IMR-90 (cell line): ENCODE measurements around the gene RGS17. TPM values are rescaled to one million over a fixed set of nuclear protein-coding genes. Genes with fewer than 3 reads are reported as not detected.

ENCODE experiments used
- ATAC-seq: fragments of 200-7000 bp; cut with Tn5 transposase; 2 replicates; pipeline ENCODE4 v1.9.1; 2020; ENCODE audit warnings: low read depth, mild to moderate bottlenecking, moderate library complexity
- BruUV-seq: library from RNA; stranded (reverse); fragments of 400-500 nt; replicated peaks from 2 replicates; lab custom pipeline; 2021; lab: Mats Ljungman, UMichigan
- CTCF ChIA-PET: fragments of 300-600 bp; formaldehyde crosslinking; extraction: SDS; loops from one replicate; lab custom pipeline; 2021; ENCODE audit warnings: antibody characterized with exemption; lab: Yijun Ruan, JAX
- POLR2A ChIA-PET: fragments of 300-600 bp; sonication (Branson Sonifier 250); formaldehyde crosslinking; loops from one replicate; lab custom pipeline; 2022; ENCODE audit warnings: antibody characterized with exemption; ENCODE audit not compliant: unreplicated experiment; lab: Charles Lee
- DNase-seq: peaks from one replicate; pipeline ENCODE4 v3.0.0; 2013
- H2AFZ ChIP-seq: replicated peaks from 2 replicates; pipeline ENCODE3; 2013; ENCODE audit warnings: low read length, mild to moderate bottlenecking; ENCODE audit not compliant: poor library complexity
- H2AK5ac ChIP-seq: 2 replicates; pipeline ENCODE4 v1.6.1; 2013; ENCODE audit warnings: low read depth, low read length, inconsistent platforms
- H2AK9ac ChIP-seq: replicated peaks from 2 replicates; pipeline ENCODE3; 2013; ENCODE audit warnings: mild to moderate bottlenecking, low read depth, low read length, moderate library complexity; ENCODE audit not compliant: poor library complexity
- H2BK120ac ChIP-seq: 2 replicates; pipeline ENCODE4 v1.6.1; 2013; ENCODE audit warnings: low read depth, low read length, inconsistent platforms
- H2BK15ac ChIP-seq: 3 replicates; pipeline ENCODE4 v1.6.1; 2013; ENCODE audit warnings: low read depth, low read length, inconsistent platforms
- H2BK20ac ChIP-seq: 2 replicates; pipeline ENCODE4 v1.6.1; 2013; ENCODE audit warnings: low read depth, mild to moderate bottlenecking, inconsistent platforms, low read length, moderate library complexity
- H2BK5ac ChIP-seq: 2 replicates; pipeline ENCODE4 v1.6.1; 2013; ENCODE audit warnings: mild to moderate bottlenecking, low read depth, low read length, inconsistent platforms; ENCODE audit not compliant: poor library complexity, severe bottlenecking
- H3K14ac ChIP-seq: replicated peaks from 2 replicates; pipeline ENCODE4 v1.6.1; 2013; ENCODE audit warnings: low read depth, low read length, inconsistent platforms
- H3K18ac ChIP-seq: 2 replicates; pipeline ENCODE4 v1.6.1; 2013; ENCODE audit warnings: low read depth, low read length, control low read depth
- H3K23ac ChIP-seq: 2 replicates; pipeline ENCODE4 v1.6.1; 2013; ENCODE audit warnings: low read depth, low read length, inconsistent platforms
- H3K27ac ChIP-seq: 2 replicates; pipeline ENCODE4 v1.5.1; 2013; ENCODE audit warnings: mild to moderate bottlenecking, control low read depth, low read length; ENCODE audit not compliant: insufficient read depth
- H3K27me3 ChIP-seq: 2 replicates; pipeline ENCODE4 v1.6.1; 2013; ENCODE audit warnings: low read length; ENCODE audit not compliant: control insufficient read depth, insufficient read depth
- H3K36me3 ChIP-seq: 2 replicates; pipeline ENCODE4 v1.6.1; 2013; ENCODE audit warnings: low read length, mixed read lengths; ENCODE audit not compliant: control insufficient read depth, insufficient read depth
- H3K4ac ChIP-seq: 2 replicates; pipeline ENCODE4 v1.6.1; 2013; ENCODE audit warnings: low read depth, low read length, inconsistent platforms
- H3K4me1 ChIP-seq: 2 replicates; pipeline ENCODE4 v1.6.1; 2013; ENCODE audit warnings: low read length, mixed read lengths; ENCODE audit not compliant: control insufficient read depth, insufficient read depth
- H3K4me2 ChIP-seq: 2 replicates; pipeline ENCODE4 v1.6.1; 2013; ENCODE audit warnings: low read depth, mild to moderate bottlenecking, control low read depth, low read length, moderate library complexity
- H3K4me3 ChIP-seq: 2 replicates; pipeline ENCODE4 v1.5.1; 2013; ENCODE audit warnings: low read depth, mild to moderate bottlenecking, control low read depth, low read length, moderate library complexity; ENCODE audit not compliant: insufficient read depth
- H3K56ac ChIP-seq: 2 replicates; pipeline ENCODE4 v1.6.1; 2013; ENCODE audit warnings: low read length, inconsistent platforms; ENCODE audit not compliant: insufficient read depth; ENCODE audit errors: extremely low read depth
- H3K79me1 ChIP-seq, 2 experiments: 2 replicates each; pipeline ENCODE4 v1.6.1; 2013; ENCODE audit warnings: low read length in 2 of 2, inconsistent platforms in 1 of 2, low read depth in 1 of 2
- H3K9ac ChIP-seq: 2 replicates; pipeline ENCODE4 v1.6.1; 2013; ENCODE audit warnings: low read depth, low read length, control low read depth
- H3K9me1 ChIP-seq: 2 replicates; pipeline ENCODE4 v1.6.1; 2013; ENCODE audit warnings: low read length, inconsistent platforms; ENCODE audit not compliant: insufficient read depth
- H3K9me3 ChIP-seq: 2 replicates; pipeline ENCODE4 v1.6.1; 2013; ENCODE audit warnings: low read length; ENCODE audit not compliant: control insufficient read depth, insufficient read depth
- H4K20me1 ChIP-seq: 2 replicates; pipeline ENCODE4 v1.6.1; 2013; ENCODE audit warnings: low read length, inconsistent platforms; ENCODE audit not compliant: insufficient read depth
- H4K5ac ChIP-seq: 2 replicates; pipeline ENCODE4 v1.6.1; 2013; ENCODE audit warnings: mild to moderate bottlenecking, low read depth, low read length, control low read depth
- H4K8ac ChIP-seq, 2 experiments: 2 replicates each; pipeline ENCODE4 v1.6.1; 2013; ENCODE audit warnings: low read depth in 2 of 2, low read length in 2 of 2, control low read depth in 1 of 2, inconsistent platforms in 1 of 2
- H4K91ac ChIP-seq: 2 replicates; pipeline ENCODE4 v1.6.1; 2013; ENCODE audit warnings: low read depth, low read length, inconsistent platforms; ENCODE audit not compliant: insufficient read depth
- BHLHE40 ChIP-seq: fragments of 150-350 bp; IDR thresholded peaks from 2 replicates; pipeline ENCODE4 v1.6.1; 2016; ENCODE audit warnings: mild to moderate bottlenecking, low read depth, low read length
- CEBPB ChIP-seq: IDR thresholded peaks from 2 replicates; pipeline ENCODE4 v1.6.1; 2012; ENCODE audit warnings: low read depth, low read length, improper control_type of control experiment
- CHD1 ChIP-seq: IDR thresholded peaks from 2 replicates; pipeline ENCODE4 v1.6.1; 2012; ENCODE audit warnings: low read depth, low read length, improper control_type of control experiment
- FOS ChIP-seq: fragments of 150-350 bp; IDR thresholded peaks from 2 replicates; pipeline ENCODE4 v1.6.1; 2016; ENCODE audit warnings: low read depth, low read length
- MAFK ChIP-seq: IDR thresholded peaks from 2 replicates; pipeline ENCODE4 v1.6.1; 2012; ENCODE audit warnings: low read depth, low read length, improper control_type of control experiment
- MXI1 ChIP-seq: IDR thresholded peaks from 2 replicates; pipeline ENCODE4 v1.6.1; 2012; ENCODE audit warnings: low read depth, mild to moderate bottlenecking, low read length, moderate library complexity, borderline replicate concordance
- POLR2A ChIP-seq: IDR thresholded peaks from 2 replicates; pipeline ENCODE4 v1.6.1; 2012; ENCODE audit warnings: mild to moderate bottlenecking, low read depth, low read length
- RCOR1 ChIP-seq: IDR thresholded peaks from 2 replicates; pipeline ENCODE4 v1.6.1; 2012; ENCODE audit warnings: mild to moderate bottlenecking, low read length, improper control_type of control experiment; ENCODE audit not compliant: insufficient replicate concordance
- RFX5 ChIP-seq: IDR thresholded peaks from 2 replicates; pipeline ENCODE4 v1.8.0; 2012; ENCODE audit warnings: low read depth, mild to moderate bottlenecking, low read length, moderate library complexity
- SMC3 ChIP-seq: fragments of 150-350 bp; IDR thresholded peaks from 2 replicates; pipeline ENCODE4 v1.6.1; 2016; ENCODE audit warnings: low read depth, mild to moderate bottlenecking, antibody characterized with exemption, low read length, moderate library complexity
- WGBS, 2 experiments: methylation state at CpG; one replicate each; pipeline versions ENCODE4 v1.1.5 to v1.1.7; 2013; ENCODE audit warnings: missing lambda C conversion rate in 2 of 2; ENCODE audit not compliant: insufficient read length in 1 of 2; ENCODE audit errors: extremely low coverage in 2 of 2; 5-methylcytosine and 5-hydroxymethylcytosine counted together
- dilution Hi-C: fragments of 300-500 bp; cut with HindIII; formaldehyde crosslinking; loops from one replicate; pipeline ENCODE4 v1.14.3; 2018; ENCODE audit warnings: low sequenced_read_pairs; ENCODE audit not compliant: unreplicated experiment
- in situ Hi-C: fragments of 300-500 bp; cut with MboI; formaldehyde crosslinking; loops from 3 replicates; pipeline ENCODE4 v1.14.3; 2019; ENCODE audit warnings: low sequenced_read_pairs, inconsistent platforms, mixed read lengths
- intact Hi-C: fragments of 100-400 bp; cut with micrococcal nuclease; formaldehyde crosslinking; loops from 2 replicates; pipeline ENCODE4 v1.10.0; 2022
- polyA plus RNA-seq, 3 experiments: library from polyadenylated mRNA; depleted of rRNA; stranded (reverse); fragments of >200 nt; gene quantifications; 2 replicates each; pipeline ENCODE4 v1.2.3, GENCODE V29; 2012; ENCODE audit warnings: low replicate concordance in 1 of 3
- total RNA-seq: library from RNA; depleted of rRNA; stranded (reverse); fragments of >200 nt; gene quantifications from 2 replicates; pipeline ENCODE4 v1.2.3, GENCODE V29; 2012
- TF ChIP-seq, protein P1 (sequence below): fragments of 150-350 bp; IDR thresholded peaks from 2 replicates; pipeline ENCODE4 v1.6.1; 2017; ENCODE audit warnings: mild to moderate bottlenecking, antibody characterized with exemption, low read length, low read depth
- TF ChIP-seq, protein P2 (sequence below): fragments of 150-350 bp; IDR thresholded peaks from 2 replicates; pipeline ENCODE4 v1.6.1; 2016; ENCODE audit warnings: low read depth, mild to moderate bottlenecking, low read length, moderate library complexity, borderline replicate concordance
- TF ChIP-seq, protein P3 (sequence below): conservative IDR thresholded peaks from 2 replicates; pipeline ENCODE4 v1.5.1; 2012; ENCODE audit warnings: mild to moderate bottlenecking, low read depth, low read length, improper control_type of control experiment

RGS17 gene
- total and polyA plus RNA-seq, 2 of the 4 experiments (the other 2 are of a cell fraction): 0.75 to 1.4 TPM

DNA sequence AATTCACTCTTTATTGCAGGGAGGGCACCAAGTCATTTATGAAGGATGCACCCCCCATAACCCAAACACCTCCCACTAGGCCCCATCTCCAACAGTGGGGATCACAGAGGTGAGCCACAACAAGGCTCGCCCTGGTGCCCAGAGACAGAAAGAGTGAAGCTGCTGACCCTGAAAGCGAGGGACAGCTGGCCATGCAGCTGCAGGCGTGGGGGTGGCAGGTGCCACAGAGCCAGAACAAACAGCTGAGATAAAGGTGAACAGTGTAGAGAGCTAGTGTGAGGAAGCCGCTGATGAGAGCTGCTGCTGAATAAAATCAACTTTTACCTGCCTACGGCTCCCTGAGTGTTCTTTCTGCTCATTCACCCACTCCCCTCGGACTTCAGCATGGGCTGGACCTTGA is 18.8 kb upstream of the RGS17 start:
- dilution Hi-C loops: no loop called here
- no peak for ATAC-seq
- 65% methylated on average over 2 of the region's 6 CpGs; no CpG with 5 or more reads in 1 of the 2 experiments for WGBS, 2 experiments
- H4K20me1 ChIP-seq: no peaks in the 10 kb centered on the region
- no peak overlapping the region for H3K9ac ChIP-seq
- ChIA-PET POLR2A (no interaction called here), CTCF (no interaction called here)
- H2AK5ac ChIP-seq: no peak overlapping the region
- H3K36me3 ChIP-seq: no peaks in the 10 kb centered on the region
- H4K91ac ChIP-seq: no peak overlapping the region
- no peak overlapping the region for H3K4me3 ChIP-seq
- DNase-seq: no peak
- no peak overlapping the region for H4K8ac ChIP-seq
- no peak overlapping the region for H4K5ac ChIP-seq
- H3K4ac ChIP-seq: no peak overlapping the region
- H3K27ac ChIP-seq: no peak overlapping the region
- no peak overlapping the region for H2AK9ac ChIP-seq
- no peak overlapping the region for H2BK15ac ChIP-seq
- H3K4me2 ChIP-seq: no peak overlapping the region
- in situ Hi-C loops: no loop called here
- no peaks in the 10 kb centered on the region for H3K79me1 ChIP-seq
- H3K9me1 ChIP-seq: no peaks in the 10 kb centered on the region
- H3K4me1 ChIP-seq: no peaks in the 10 kb centered on the region
- H2BK5ac ChIP-seq: no peak overlapping the region
- intact Hi-C loops: no loop called here
- no TSS peak for BruUV-seq
- peaks cover 6% of the 10 kb centered on the region; the same call in 1 of the 2 replicates for H3K27me3 ChIP-seq
- H2BK20ac ChIP-seq: no peak overlapping the region
- H2BK120ac ChIP-seq: no peak overlapping the region
- no peak for TF ChIP-seq FOS
- TF ChIP-seq MAFK: no peak
- no peak for TF ChIP-seq RCOR1
- no peak for TF ChIP-seq SMC3
- TF ChIP-seq, protein P1, sequence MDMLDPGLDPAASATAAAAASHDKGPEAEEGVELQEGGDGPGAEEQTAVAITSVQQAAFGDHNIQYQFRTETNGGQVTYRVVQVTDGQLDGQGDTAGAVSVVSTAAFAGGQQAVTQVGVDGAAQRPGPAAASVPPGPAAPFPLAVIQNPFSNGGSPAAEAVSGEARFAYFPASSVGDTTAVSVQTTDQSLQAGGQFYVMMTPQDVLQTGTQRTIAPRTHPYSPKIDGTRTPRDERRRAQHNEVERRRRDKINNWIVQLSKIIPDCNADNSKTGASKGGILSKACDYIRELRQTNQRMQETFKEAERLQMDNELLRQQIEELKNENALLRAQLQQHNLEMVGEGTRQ: no peak
- TF ChIP-seq, protein P2, sequence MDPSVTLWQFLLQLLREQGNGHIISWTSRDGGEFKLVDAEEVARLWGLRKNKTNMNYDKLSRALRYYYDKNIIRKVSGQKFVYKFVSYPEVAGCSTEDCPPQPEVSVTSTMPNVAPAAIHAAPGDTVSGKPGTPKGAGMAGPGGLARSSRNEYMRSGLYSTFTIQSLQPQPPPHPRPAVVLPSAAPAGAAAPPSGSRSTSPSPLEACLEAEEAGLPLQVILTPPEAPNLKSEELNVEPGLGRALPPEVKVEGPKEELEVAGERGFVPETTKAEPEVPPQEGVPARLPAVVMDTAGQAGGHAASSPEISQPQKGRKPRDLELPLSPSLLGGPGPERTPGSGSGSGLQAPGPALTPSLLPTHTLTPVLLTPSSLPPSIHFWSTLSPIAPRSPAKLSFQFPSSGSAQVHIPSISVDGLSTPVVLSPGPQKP: no peak
- TF ChIP-seq BHLHE40: no peak
- TF ChIP-seq, protein P3, sequence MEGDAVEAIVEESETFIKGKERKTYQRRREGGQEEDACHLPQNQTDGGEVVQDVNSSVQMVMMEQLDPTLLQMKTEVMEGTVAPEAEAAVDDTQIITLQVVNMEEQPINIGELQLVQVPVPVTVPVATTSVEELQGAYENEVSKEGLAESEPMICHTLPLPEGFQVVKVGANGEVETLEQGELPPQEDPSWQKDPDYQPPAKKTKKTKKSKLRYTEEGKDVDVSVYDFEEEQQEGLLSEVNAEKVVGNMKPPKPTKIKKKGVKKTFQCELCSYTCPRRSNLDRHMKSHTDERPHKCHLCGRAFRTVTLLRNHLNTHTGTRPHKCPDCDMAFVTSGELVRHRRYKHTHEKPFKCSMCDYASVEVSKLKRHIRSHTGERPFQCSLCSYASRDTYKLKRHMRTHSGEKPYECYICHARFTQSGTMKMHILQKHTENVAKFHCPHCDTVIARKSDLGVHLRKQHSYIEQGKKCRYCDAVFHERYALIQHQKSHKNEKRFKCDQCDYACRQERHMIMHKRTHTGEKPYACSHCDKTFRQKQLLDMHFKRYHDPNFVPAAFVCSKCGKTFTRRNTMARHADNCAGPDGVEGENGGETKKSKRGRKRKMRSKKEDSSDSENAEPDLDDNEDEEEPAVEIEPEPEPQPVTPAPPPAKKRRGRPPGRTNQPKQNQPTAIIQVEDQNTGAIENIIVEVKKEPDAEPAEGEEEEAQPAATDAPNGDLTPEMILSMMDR: no peak
- no peak for TF ChIP-seq POLR2A
- TF ChIP-seq MXI1: no peak
- TF ChIP-seq RFX5: no peak
- no peak for TF ChIP-seq CEBPB
- TF ChIP-seq CHD1: no peak
- no peak overlapping the region for H3K14ac ChIP-seq
- no peak overlapping the region for H3K18ac ChIP-seq
- H3K9me3 ChIP-seq: peaks cover 4% of the 10 kb centered on the region; the same call in 1 of the 2 replicates
- no peak overlapping the region for H2AFZ ChIP-seq
- no peak overlapping the region for H3K56ac ChIP-seq
- no peak overlapping the region for H3K23ac ChIP-seq
